ENCODE results near the gene POU3F4. TPM values are rescaled to one million over a fixed set of nuclear protein-coding genes. Genes with fewer than 3 reads are reported as not detected.

Gene POU3F4
- total RNA-seq = not detected in 2 replicates

DNA sequence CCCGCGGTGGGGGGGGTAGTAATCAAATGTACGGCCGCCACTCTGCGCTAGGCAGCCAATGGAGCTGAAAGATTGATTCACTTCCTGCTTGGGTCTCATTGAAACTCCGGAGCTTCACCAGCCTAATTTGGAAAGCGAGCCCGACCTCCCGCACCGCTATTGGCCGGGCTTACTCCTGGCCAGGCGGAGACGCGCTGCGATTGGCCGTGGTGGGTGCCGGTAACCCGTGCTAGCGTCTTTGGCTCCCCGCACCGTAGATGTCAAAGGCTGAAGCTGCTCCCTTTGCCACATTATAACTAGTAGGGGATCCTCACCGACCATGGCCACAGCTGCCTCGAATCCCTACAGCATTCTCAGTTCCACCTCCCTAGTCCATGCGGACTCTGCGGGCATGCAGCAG is at the start of gene POU3F4:
Gene POU3F4, plus strand, starts transcription at position 285 of the 400 bp plus-strand sequence. Its CDS starts 35 bp downstream, at position 320.

